HepG2 (cell line): ENCODE results near the gene GPR25. TPM values are rescaled to one million over a fixed set of nuclear protein-coding genes. Genes with fewer than 3 reads are reported as not detected.

Experiments used
- ATAC-seq: fragments of 200-7000 bp; cut with Tn5 transposase; 3 replicates; pipeline ENCODE4 v1.9.1; 2020; ENCODE audit warnings: mild to moderate bottlenecking, moderate library complexity
- BruUV-seq: library from RNA; stranded (reverse); fragments of 400-500 nt; replicated peaks from 2 replicates; lab custom pipeline; 2021; lab: Mats Ljungman, UMichigan
- CTCF ChIA-PET: fragments of 300-600 bp; formaldehyde crosslinking; extraction: SDS; loops from one replicate; lab custom pipeline; 2021; ENCODE audit warnings: low total read pairs, inconsistent platforms, low intra/inter-chr PET ratio; lab: Yijun Ruan, JAX
- POLR2A ChIA-PET: fragments of 350-600 bp; sonication (Branson Sonifier 250); formaldehyde crosslinking; loops from one replicate; lab custom pipeline; 2020; ENCODE audit warnings: antibody characterized with exemption, inconsistent platforms; lab: Yijun Ruan, JAX
- DNase-seq: peaks from one replicate; pipeline ENCODE4 v3.0.0-alpha.2; 2015; ENCODE audit warnings: low spot score
- FAIRE-seq: peaks from 3 replicates; lab custom pipeline; 2011; peaks lifted over from hg19 to GRCh38; lab: Jason Lieb, UNC
- H2AFZ ChIP-seq: one replicate; pipeline ENCODE4 v1.6.1; 2011; ENCODE audit warnings: low read length, inconsistent platforms
- H3K27ac ChIP-seq: fragments of 300-600 bp; 3 replicates; pipeline ENCODE4 v1.8.0; 2011; ENCODE audit warnings: mixed run types, mild to moderate bottlenecking, mixed read lengths, low read length, inconsistent platforms; ENCODE audit not compliant: insufficient read depth; ENCODE audit errors: extremely low read length
- H3K27me3 ChIP-seq, 2 experiments: fragments of 200-600 bp in 1 of 2; 2 replicates in 1 of 2; 3 replicates in 1 of 2; pipeline versions ENCODE4 v1.6.0 to v1.8.0; 2011; ENCODE audit warnings: low read length in 2 of 2, mild to moderate bottlenecking in 2 of 2, moderate library complexity in 2 of 2, inconsistent platforms in 1 of 2; ENCODE audit not compliant: insufficient read depth in 2 of 2, control insufficient read depth in 1 of 2
- H3K36me3 ChIP-seq, 2 experiments: fragments of 200-600 bp in 1 of 2; replicated peaks in 1 of 2; 2 replicates in 1 of 2; 3 replicates in 1 of 2; pipeline versions ENCODE4 v1.5.1 to v1.8.0; 2011; ENCODE audit warnings: low read length in 2 of 2, inconsistent platforms in 1 of 2; ENCODE audit not compliant: insufficient read depth in 2 of 2, control insufficient read depth in 1 of 2
- H3K4me1 ChIP-seq: 2 replicates; pipeline ENCODE4 v1.5.1; 2012; ENCODE audit warnings: low read length, inconsistent platforms; ENCODE audit not compliant: insufficient read depth
- H3K4me2 ChIP-seq: 2 replicates; pipeline ENCODE4 v1.6.0; 2011; ENCODE audit warnings: low read depth, low read length, inconsistent platforms
- H3K4me3 ChIP-seq, 3 experiments: fragments of 200-600 bp in 1 of 3; sonication (generic), shearing (Covaris generic) in 1 of 3; replicated peaks in 1 of 3; 2 replicates each; pipeline ENCODE4 v1.5.1; 2011 to 2016; ENCODE audit warnings: low read length in 3 of 3, inconsistent platforms in 2 of 3, low read depth in 2 of 3, mild to moderate bottlenecking in 2 of 3, control low read depth in 1 of 3, mixed read lengths in 1 of 3; ENCODE audit not compliant: insufficient read depth in 1 of 3
- H3K79me2 ChIP-seq: one replicate; pipeline ENCODE4 v1.6.1; 2011; ENCODE audit warnings: low read length, inconsistent platforms; ENCODE audit not compliant: insufficient read depth
- H3K9ac ChIP-seq: 2 replicates; pipeline ENCODE4 v1.6.0; 2011; ENCODE audit warnings: mild to moderate bottlenecking, low read depth, low read length, inconsistent platforms; ENCODE audit not compliant: insufficient read depth
- H3K9me3 ChIP-seq: 2 replicates; pipeline ENCODE4 v1.5.1; 2012; ENCODE audit warnings: mild to moderate bottlenecking, low read length
- H4K20me1 ChIP-seq: 2 replicates; pipeline ENCODE4 v1.6.0; 2011; ENCODE audit warnings: inconsistent platforms, mild to moderate bottlenecking, low read length, moderate library complexity; ENCODE audit not compliant: insufficient read depth
- BHLHE40 ChIP-seq: IDR thresholded peaks from 2 replicates; pipeline ENCODE4 v1.6.1; 2011; ENCODE audit warnings: low read length, improper control_type of control experiment
- CHD4 ChIP-seq: fragments of 200-600 bp; sonication (generic); IDR thresholded peaks from 2 replicates; pipeline ENCODE4 v1.7.0; 2017; ENCODE audit warnings: mild to moderate bottlenecking, low read length, borderline replicate concordance
- DBP ChIP-seq: sonication (generic); formaldehyde crosslinking; IDR thresholded peaks from 2 replicates; pipeline ENCODE4 v1.4.0; 2020; ENCODE audit warnings: missing genetic modification reagents; ENCODE audit errors: not compliant biosample characterization
- ELK4 ChIP-seq: sonication (generic); formaldehyde crosslinking; IDR thresholded peaks from 2 replicates; pipeline ENCODE4 v1.9.0; 2021; ENCODE audit warnings: missing genetic modification reagents, borderline replicate concordance
- FOXA3 ChIP-seq: IDR thresholded peaks from 2 replicates; pipeline ENCODE4 v1.6.1; 2016; ENCODE audit warnings: missing genetic modification reagents, missing compliant biosample characterization
- HDAC6 ChIP-seq: fragments of 200-600 bp; sonication (generic); IDR thresholded peaks from 2 replicates; pipeline ENCODE4 v1.7.0; 2017; ENCODE audit warnings: mild to moderate bottlenecking, antibody characterized with exemption, low read length, low read depth
- HOXA3 ChIP-seq: sonication (generic); formaldehyde crosslinking; IDR thresholded peaks from 2 replicates; pipeline ENCODE4 v1.5.0; 2020; ENCODE audit warnings: missing genetic modification reagents
- MTA3 ChIP-seq: sonication (generic); formaldehyde crosslinking; IDR thresholded peaks from 2 replicates; pipeline ENCODE4 v1.4.0; 2020; ENCODE audit warnings: missing genetic modification reagents
- NCOA1 ChIP-seq: sonication (generic); formaldehyde crosslinking; IDR thresholded peaks from 2 replicates; pipeline ENCODE4 v1.9.0; 2021; ENCODE audit warnings: missing genetic modification reagents
- NR2F2 ChIP-seq: IDR thresholded peaks from 2 replicates; pipeline ENCODE4 v1.6.1; 2012; ENCODE audit warnings: low read depth, inconsistent platforms, borderline replicate concordance
- PAX8 ChIP-seq: sonication (generic); formaldehyde crosslinking; IDR thresholded peaks from 2 replicates; pipeline ENCODE4 v1.8.0; 2022; ENCODE audit warnings: mild to moderate bottlenecking, missing genetic modification reagents, borderline replicate concordance
- PBX3 ChIP-seq: sonication (generic); formaldehyde crosslinking; IDR thresholded peaks from 2 replicates; pipeline ENCODE4 v1.8.1; 2023; ENCODE audit warnings: missing genetic modification reagents, inconsistent platforms, borderline replicate concordance
- PHF21A ChIP-seq: sonication (generic); formaldehyde crosslinking; IDR thresholded peaks from 2 replicates; pipeline ENCODE4 v1.5.0; 2020; ENCODE audit warnings: mild to moderate bottlenecking, missing genetic modification reagents
- SSRP1 ChIP-seq: IDR thresholded peaks from 2 replicates; pipeline ENCODE4 v1.6.1; 2016; ENCODE audit warnings: control low read depth
- ZMYM4 ChIP-seq: sonication (generic); formaldehyde crosslinking; IDR thresholded peaks from 2 replicates; pipeline ENCODE4 v1.8.1; 2023; ENCODE audit warnings: mild to moderate bottlenecking, missing genetic modification reagents
- ZNF331 ChIP-seq: sonication (generic); formaldehyde crosslinking; IDR thresholded peaks from 2 replicates; pipeline ENCODE4 v1.4.0; 2020; ENCODE audit warnings: missing genetic modification reagents
- ZNF34 ChIP-seq: sonication (generic); formaldehyde crosslinking; IDR thresholded peaks from 2 replicates; pipeline ENCODE4 v1.4.0; 2020; ENCODE audit warnings: mild to moderate bottlenecking, missing genetic modification reagents, borderline replicate concordance
- ZNF710 ChIP-seq: sonication (generic); formaldehyde crosslinking; IDR thresholded peaks from 2 replicates; pipeline ENCODE4 v1.5.0; 2020; ENCODE audit warnings: mild to moderate bottlenecking, missing genetic modification reagents, borderline replicate concordance
- ZSCAN20 ChIP-seq: sonication (generic); formaldehyde crosslinking; IDR thresholded peaks from 2 replicates; pipeline ENCODE4 v1.4.0; 2020; ENCODE audit warnings: missing genetic modification reagents, mild to moderate bottlenecking, borderline replicate concordance
- WGBS: methylation state at CpG from one replicate; pipeline ENCODE4 v1.1.6; 2017; ENCODE audit warnings: low lambda C conversion rate; 5-methylcytosine and 5-hydroxymethylcytosine counted together
- in situ Hi-C: cut with HindIII; loops from 2 replicates; pipeline ENCODE4 v1.10.0; 2017; ENCODE audit warnings: low pct_unique_long_range_greater_than_20kb; ENCODE audit not compliant: extremely low pct_ligation_motif_present
- intact Hi-C: fragments of 100-400 bp; cut with micrococcal nuclease; formaldehyde crosslinking; loops from one replicate; pipeline ENCODE4 v1.10.0; 2022; ENCODE audit not compliant: unreplicated experiment
- polyA plus RNA-seq, 8 experiments: library from polyadenylated mRNA; depleted of rRNA in 3 of 8; stranded (reverse) in 7 of 8; unstranded in 1 of 8; fragments of >200 nt; fragmentation: Illumina TruSeq in 4 of 8; extraction: Trizol in 4 of 8; gene quantifications; 2 replicates each; pipeline versions ENCODE4 v1.2.1 to v1.2.3, GENCODE V29; 2011 to 2016; ENCODE audit warnings: low read depth in 4 of 8, missing spikeins in 1 of 8, mixed read lengths in 1 of 8; ENCODE audit not compliant: insufficient read depth in 1 of 8
- total RNA-seq, 5 experiments: library from RNA; depleted of rRNA; stranded (reverse); fragments of >200 nt; fragmentation: Illumina TruSeq; extraction: Trizol; gene quantifications; 2 replicates each; pipeline ENCODE4 v1.2.3, GENCODE V29; 2016; ENCODE audit warnings: low read depth in 1 of 5

GPR25 gene
- total and polyA plus RNA-seq, 2 of the 13 experiments (the other 11 are each of a cell fraction or from before 2014, with no cell fraction given) = not detected

GRCh38 chr1:200892546-200892945 is 19.8 kb downstream of the GPR25 start:
- CTCF ChIA-PET = no interaction called here
- H3K79me2 ChIP-seq = peaks cover 19% of the 10 kb centered on the region
- TF ChIP-seq MTA3 (no peak), ZMYM4 (CRISPR knock-in tag) (no peak), FOXA3 (no peak), PBX3 (CRISPR knock-in tag) (no peak), ZSCAN20 (CRISPR knock-in tag) (no peak), HOXA3 (CRISPR knock-in tag) (no peak), ZNF710 (CRISPR knock-in tag) (no peak), CHD4 (no peak), NCOA1 (no peak), ZNF331 (CRISPR knock-in tag) (no peak), HDAC6 (no peak), ZNF34 (no peak), SSRP1 (CRISPR knock-in tag) (no peak), BHLHE40 (no peak), NR2F2 (no peak), PAX8 (CRISPR knock-in tag) (no peak), ELK4 (CRISPR knock-in tag) (no peak), PHF21A (CRISPR knock-in tag) (no peak), DBP (no peak)

More at GRCh38 chr1:200892546-200892945, 19.8 kb downstream of the GPR25 start:
- H3K9me3 ChIP-seq = no peaks in the 10 kb centered on the region
- H3K4me1 ChIP-seq = peaks cover 92% of the 10 kb centered on the region
- FAIRE-seq = no peak
- H3K36me3 ChIP-seq = no peaks in the 10 kb centered on the region
- ATAC-seq = no peak
- DNase-seq = no peak
- BruUV-seq = no TSS peak
- POLR2A ChIA-PET = interaction anchor here (1.1 to 3.7 kb wide), 7 partner anchors 10 to 223 kb away, joined by 3 to 35 read pairs (median 10); partner anchors contain the start of gene DDX59
- peak overlapping the region; percentile 92 for H3K27ac ChIP-seq
- 42% methylated on average over 3 of the region's 4 CpGs for WGBS
- no peak overlapping the region for H2AFZ ChIP-seq
- no peaks in the 10 kb centered on the region for H3K27me3 ChIP-seq
- H3K4me3 ChIP-seq = peak overlapping the region; percentile 68 to 82 (median 70)
- in situ Hi-C loops = loop anchor here (5.0 kb wide), 2 partner anchors 80 to 150 kb away; no protein-coding TSS in a partner anchor
- H3K9ac ChIP-seq = 0 out of 2 replicates have a peak overlapping the region, but pooled peaks have one; percentile 86
- H3K4me2 ChIP-seq = peak overlapping the region; percentile 92
- intact Hi-C loops = loop anchor here (5.0 to 10.0 kb wide), 2 partner anchors 130 to 222 kb away; partner anchors contain the start of genes CACNA1S and KIF21B
- H4K20me1 ChIP-seq = no peaks in the 10 kb centered on the region
